Activated T-helper 17 cell treated with anti-CD3 and anti-CD28 coated beads, Interleukin-2, amount 50 U/mL, for 72 hours (primary cell): Measurements from ENCODE around the gene CDH23. TPM values are rescaled to one million over a fixed set of nuclear protein-coding genes. Genes with fewer than 3 reads are reported as not detected.

Experiments used
- ATAC-seq: fragments of 150-1000 bp; cut with Tn5 transposase; replicated peaks from 2 replicates; pipeline ENCODE4 v1.10.0; 2021; ENCODE audit warnings: mild to moderate bottlenecking, moderate library complexity
- H3K27ac Mint-ChIP-seq: one replicate; pipeline ENCODE4 v1.8.0; 2022; ENCODE audit warnings: mixed read lengths
- H3K27me3 Mint-ChIP-seq: one replicate; pipeline ENCODE4 v1.8.0; 2022; ENCODE audit warnings: mixed read lengths
- H3K36me3 Mint-ChIP-seq: one replicate; pipeline ENCODE4 v1.8.0; 2022; ENCODE audit warnings: low read depth, mild to moderate bottlenecking, mixed read lengths
- H3K4me1 Mint-ChIP-seq: one replicate; pipeline ENCODE4 v1.8.0; 2022; ENCODE audit warnings: mixed read lengths
- H3K4me3 Mint-ChIP-seq: one replicate; pipeline ENCODE4 v1.8.0; 2022; ENCODE audit warnings: mild to moderate bottlenecking, mixed read lengths
- H3K9me3 Mint-ChIP-seq: one replicate; pipeline ENCODE4 v1.8.0; 2022; ENCODE audit warnings: mixed read lengths
- total RNA-seq, 2 donors: library from RNA; stranded (reverse); gene quantifications; one replicate each; pipeline ENCODE4 v1.2.3, GENCODE V29; 2022

CDH23 gene
- total RNA-seq, 2 donors from 2014 or later: 0.09 to 16.2 TPM

- Mint-ChIP-seq H3K36me3 (no peaks in the 10 kb centered on the region), H3K4me1 (no peaks in the 10 kb centered on the region), H3K27ac (no peak overlapping the region), H3K4me3 (no peak overlapping the region), H3K27me3 (peaks cover 4% of the 10 kb centered on the region), H3K9me3 (no peaks in the 10 kb centered on the region)
- no peak for ATAC-seq
These were observed 179.4 kb downstream of the CDH23 start for GRCh38 chr10:71575934-71576801.

GRCh38 chr10:71576842-71577241 is 180.1 kb downstream of the CDH23 start:
- Mint-ChIP-seq H3K36me3 (no peaks in the 10 kb centered on the region), H3K27me3 (peaks cover 4% of the 10 kb centered on the region), H3K27ac (no peak overlapping the region), H3K4me1 (no peaks in the 10 kb centered on the region), H3K9me3 (no peaks in the 10 kb centered on the region), H3K4me3 (no peak overlapping the region)
- ATAC-seq: no peak

GRCh38 chr10:71577345-71577744 is 180.6 kb downstream of the CDH23 start:
- no peaks in the 10 kb centered on the region for H3K36me3 Mint-ChIP-seq
- H3K9me3 Mint-ChIP-seq: no peaks in the 10 kb centered on the region
- no peak overlapping the region for H3K4me3 Mint-ChIP-seq
- no peak overlapping the region for H3K27ac Mint-ChIP-seq
- H3K4me1 Mint-ChIP-seq: no peaks in the 10 kb centered on the region
- no peak for ATAC-seq
- H3K27me3 Mint-ChIP-seq: peaks cover 4% of the 10 kb centered on the region

GRCh38 chr10:71578069-71578468 is 181.3 kb downstream of the CDH23 start:
- H3K36me3 Mint-ChIP-seq: no peaks in the 10 kb centered on the region
- no peak for ATAC-seq

GRCh38 chr10:71579668-71580067 is 182.9 kb downstream of the CDH23 start:
- H3K36me3 Mint-ChIP-seq: no peaks in the 10 kb centered on the region
- ATAC-seq: no peak
- H3K9me3 Mint-ChIP-seq: no peaks in the 10 kb centered on the region
- no peak overlapping the region for H3K4me3 Mint-ChIP-seq
- H3K27ac Mint-ChIP-seq: no peak overlapping the region
- peaks cover 8% of the 10 kb centered on the region for H3K27me3 Mint-ChIP-seq
- H3K4me1 Mint-ChIP-seq: no peaks in the 10 kb centered on the region

More at GRCh38 chr10:71578069-71578468, 181.3 kb downstream of the CDH23 start:
- Mint-ChIP-seq H3K4me3 (no peak overlapping the region), H3K9me3 (no peaks in the 10 kb centered on the region), H3K27ac (no peak overlapping the region), H3K27me3 (peaks cover 8% of the 10 kb centered on the region), H3K4me1 (no peaks in the 10 kb centered on the region)

- Mint-ChIP-seq H3K4me1 (no peaks in the 10 kb centered on the region), H3K9me3 (no peaks in the 10 kb centered on the region), H3K27ac (no peak overlapping the region), H3K27me3 (peaks cover 8% of the 10 kb centered on the region), H3K36me3 (no peaks in the 10 kb centered on the region), H3K4me3 (no peak overlapping the region)
- no peak for ATAC-seq
These were observed 183.7 kb downstream of the CDH23 start for GRCh38 chr10:71580415-71580814.

GRCh38 chr10:71580926-71581325 is 184.2 kb downstream of the CDH23 start:
- Mint-ChIP-seq H3K27me3 (peaks cover 8% of the 10 kb centered on the region), H3K4me1 (no peaks in the 10 kb centered on the region), H3K27ac (no peak overlapping the region), H3K36me3 (no peaks in the 10 kb centered on the region), H3K9me3 (no peaks in the 10 kb centered on the region), H3K4me3 (no peak overlapping the region)
- no peak for ATAC-seq

- Mint-ChIP-seq H3K27ac (no peak overlapping the region), H3K36me3 (no peaks in the 10 kb centered on the region), H3K4me3 (no peak overlapping the region), H3K4me1 (no peaks in the 10 kb centered on the region), H3K27me3 (peaks cover 8% of the 10 kb centered on the region), H3K9me3 (no peaks in the 10 kb centered on the region)
- no peak for ATAC-seq
These were observed 184.7 kb downstream of the CDH23 start for GRCh38 chr10:71581376-71581775.

GRCh38 chr10:71582019-71582418 is 185.3 kb downstream of the CDH23 start:
- Mint-ChIP-seq H3K36me3 (no peaks in the 10 kb centered on the region), H3K4me3 (no peak overlapping the region), H3K27ac (no peak overlapping the region), H3K4me1 (no peaks in the 10 kb centered on the region), H3K9me3 (no peaks in the 10 kb centered on the region), H3K27me3 (peaks cover 5% of the 10 kb centered on the region)
- ATAC-seq: no peak

GRCh38 chr10:71582506-71583475 is 186.1 kb downstream of the CDH23 start:
- peaks cover 7% of the 10 kb centered on the region for H3K27me3 Mint-ChIP-seq
- no peaks in the 10 kb centered on the region for H3K36me3 Mint-ChIP-seq
- ATAC-seq: no peak
- no peaks in the 10 kb centered on the region for H3K4me1 Mint-ChIP-seq
- H3K27ac Mint-ChIP-seq: no peak overlapping the region
- no peaks in the 10 kb centered on the region for H3K9me3 Mint-ChIP-seq
- H3K4me3 Mint-ChIP-seq: no peak overlapping the region

GRCh38 chr10:71584461-71584860 is 187.7 kb downstream of the CDH23 start:
- Mint-ChIP-seq H3K4me1 (no peaks in the 10 kb centered on the region), H3K4me3 (no peak overlapping the region), H3K36me3 (no peaks in the 10 kb centered on the region), H3K9me3 (no peaks in the 10 kb centered on the region), H3K27me3 (peaks cover 7% of the 10 kb centered on the region), H3K27ac (no peak overlapping the region)
- no peak for ATAC-seq

GRCh38 chr10:71584902-71585563 is 188.3 kb downstream of the CDH23 start:
- Mint-ChIP-seq H3K4me3 (no peak overlapping the region), H3K4me1 (no peaks in the 10 kb centered on the region), H3K27ac (no peak overlapping the region), H3K36me3 (no peaks in the 10 kb centered on the region), H3K27me3 (peaks cover 7% of the 10 kb centered on the region), H3K9me3 (no peaks in the 10 kb centered on the region)
- ATAC-seq: no peak

GRCh38 chr10:71585564-71586290 is 189.0 kb downstream of the CDH23 start:
- Mint-ChIP-seq H3K4me3 (no peak overlapping the region), H3K27me3 (peaks cover 7% of the 10 kb centered on the region), H3K4me1 (no peaks in the 10 kb centered on the region), H3K27ac (no peak overlapping the region), H3K36me3 (no peaks in the 10 kb centered on the region), H3K9me3 (no peaks in the 10 kb centered on the region)
- ATAC-seq: no peak
